ENCODE measurements around the gene NTF4.
"Not testable (repeated sequence)": the region's sequence is repeated elsewhere in the genome, so short reads cannot be mapped to it uniquely, and the experiment has no call there.

DNA sequence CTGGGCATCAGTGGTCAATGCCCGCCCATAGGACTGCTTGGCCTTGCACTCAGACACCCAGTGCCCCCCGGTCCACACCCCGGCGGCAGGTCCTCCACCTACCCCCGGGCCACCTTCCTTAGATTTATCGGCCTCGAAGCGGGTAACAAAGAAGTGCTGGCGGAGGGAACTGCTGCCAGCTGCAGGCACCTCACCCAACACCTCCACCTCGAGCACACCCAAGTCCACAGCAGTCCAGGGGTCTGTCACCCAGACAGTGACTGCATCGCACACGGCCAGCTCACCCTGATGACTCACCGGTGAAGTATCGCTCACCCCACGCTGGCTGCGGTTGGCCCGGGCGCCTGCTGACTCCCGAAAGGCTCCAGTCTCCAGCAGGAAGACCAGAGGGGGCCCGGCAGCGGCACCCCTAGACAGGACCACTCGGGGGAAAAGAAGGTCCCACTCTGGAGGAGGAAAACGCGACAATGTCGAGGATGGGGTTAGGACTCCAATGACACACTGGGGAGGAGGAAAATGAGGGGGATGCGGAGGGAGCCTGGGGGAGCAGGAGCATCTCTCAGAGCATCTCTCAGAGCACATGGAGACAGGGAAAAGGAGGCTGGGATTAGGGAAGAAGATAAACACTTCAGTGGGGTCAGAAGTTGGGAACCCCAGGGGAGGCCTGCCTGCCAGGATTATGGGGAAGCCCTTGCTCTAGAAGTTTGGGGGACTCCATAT is 25.9 kb downstream of the NTF4 start:
- not testable (repeated sequence) for TF ChIP-seq POLR2A (IDR thresholded peaks at IDR 0.05; ENCODE audit: low read length); GATA1 (IDR thresholded peaks at IDR 0.05; ENCODE audit: low read depth, low read length)
